ENCODE data around the gene TMA7B. TPM values are rescaled to one million over a fixed set of nuclear protein-coding genes. Genes with fewer than 3 reads are reported as not detected.

TMA7B gene
- total RNA-seq, 2 donors from 2014 or later: 4.6 TPM; not detected in 1

- no peaks in the 10 kb centered on the region for H3K27me3 ChIP-seq (replicated peaks; ENCODE audit: insufficient read depth)
- ATAC-seq (ENCODE audit: insufficient number of reproducible peaks, low FRiP score, low read depth) (no peak), DNase-seq (ENCODE audit: low spot score) (no peak)
- no peak overlapping the region for H3K4me3 ChIP-seq
- H3K9me3 ChIP-seq: no peaks in the 10 kb centered on the region
- H3K4me1 ChIP-seq (ENCODE audit: control insufficient read depth in 1 of 2, low read depth in 2 of 2): no peaks in the 10 kb centered on the region
- H3K27ac ChIP-seq: no peak overlapping the region
- TF ChIP-seq, protein P1, sequence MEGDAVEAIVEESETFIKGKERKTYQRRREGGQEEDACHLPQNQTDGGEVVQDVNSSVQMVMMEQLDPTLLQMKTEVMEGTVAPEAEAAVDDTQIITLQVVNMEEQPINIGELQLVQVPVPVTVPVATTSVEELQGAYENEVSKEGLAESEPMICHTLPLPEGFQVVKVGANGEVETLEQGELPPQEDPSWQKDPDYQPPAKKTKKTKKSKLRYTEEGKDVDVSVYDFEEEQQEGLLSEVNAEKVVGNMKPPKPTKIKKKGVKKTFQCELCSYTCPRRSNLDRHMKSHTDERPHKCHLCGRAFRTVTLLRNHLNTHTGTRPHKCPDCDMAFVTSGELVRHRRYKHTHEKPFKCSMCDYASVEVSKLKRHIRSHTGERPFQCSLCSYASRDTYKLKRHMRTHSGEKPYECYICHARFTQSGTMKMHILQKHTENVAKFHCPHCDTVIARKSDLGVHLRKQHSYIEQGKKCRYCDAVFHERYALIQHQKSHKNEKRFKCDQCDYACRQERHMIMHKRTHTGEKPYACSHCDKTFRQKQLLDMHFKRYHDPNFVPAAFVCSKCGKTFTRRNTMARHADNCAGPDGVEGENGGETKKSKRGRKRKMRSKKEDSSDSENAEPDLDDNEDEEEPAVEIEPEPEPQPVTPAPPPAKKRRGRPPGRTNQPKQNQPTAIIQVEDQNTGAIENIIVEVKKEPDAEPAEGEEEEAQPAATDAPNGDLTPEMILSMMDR (IDR thresholded peaks at IDR 0.05): no peak
- no peaks in the 10 kb centered on the region for H3K36me3 ChIP-seq
Observed at GRCh38 chr22:40006641-40007040, 46.4 kb downstream of the TMA7B start.

DNA sequence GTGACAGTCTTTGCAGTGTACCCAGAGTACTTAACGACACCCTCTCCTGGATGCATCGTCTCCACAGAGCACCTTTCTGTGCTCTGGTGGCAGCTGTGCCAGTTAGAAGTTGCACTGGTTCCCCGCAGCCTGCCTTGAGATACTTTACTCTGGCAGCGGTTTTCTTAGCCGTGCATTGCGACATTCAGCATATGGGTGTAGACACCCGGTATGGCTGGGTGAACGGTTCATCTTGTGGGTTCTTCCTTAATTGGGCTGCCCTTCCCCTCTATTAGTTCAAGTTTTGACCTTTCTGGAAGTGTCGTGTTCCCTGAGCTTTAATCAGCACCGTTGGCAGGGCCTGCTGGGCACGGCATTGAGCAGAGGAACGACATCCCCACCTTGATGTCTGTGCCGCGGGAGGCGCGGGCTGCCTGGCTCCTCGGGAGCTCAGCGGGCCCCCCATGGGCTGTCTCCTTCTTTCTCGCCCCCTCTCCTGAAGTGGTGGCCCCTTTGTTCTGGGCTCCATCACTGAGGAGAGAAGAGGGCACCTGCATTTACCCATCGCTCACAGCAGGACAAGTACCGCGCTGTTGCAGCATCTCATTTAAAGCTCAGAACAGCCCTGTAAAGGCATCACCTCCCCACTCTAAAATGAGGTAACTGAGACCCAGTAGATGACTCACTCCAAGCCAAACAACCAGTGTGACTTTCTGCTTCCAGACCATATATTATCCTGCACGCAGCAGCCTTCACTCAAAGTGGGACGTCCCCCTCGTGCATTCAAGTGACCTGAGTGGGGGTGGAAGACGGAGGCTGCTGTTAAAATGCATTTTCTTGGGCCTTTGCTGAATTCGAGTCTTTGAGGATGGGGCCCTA, 47.9 kb downstream of the TMA7B start:
- H3K4me3 ChIP-seq: no peak overlapping the region
- H3K9me3 ChIP-seq: no peaks in the 10 kb centered on the region
- no peaks in the 10 kb centered on the region for H3K36me3 ChIP-seq
- H3K4me1 ChIP-seq (ENCODE audit: control insufficient read depth in 1 of 2, low read depth in 2 of 2): no peaks in the 10 kb centered on the region
- DNase-seq (ENCODE audit: low spot score): no peak
- no peak overlapping the region for H3K27ac ChIP-seq
- TF ChIP-seq, protein P1 (IDR thresholded peaks at IDR 0.05): no peak
- ATAC-seq (ENCODE audit: insufficient number of reproducible peaks, low FRiP score, low read depth): no peak
- no peaks in the 10 kb centered on the region for H3K27me3 ChIP-seq (replicated peaks; ENCODE audit: insufficient read depth)

DNA sequence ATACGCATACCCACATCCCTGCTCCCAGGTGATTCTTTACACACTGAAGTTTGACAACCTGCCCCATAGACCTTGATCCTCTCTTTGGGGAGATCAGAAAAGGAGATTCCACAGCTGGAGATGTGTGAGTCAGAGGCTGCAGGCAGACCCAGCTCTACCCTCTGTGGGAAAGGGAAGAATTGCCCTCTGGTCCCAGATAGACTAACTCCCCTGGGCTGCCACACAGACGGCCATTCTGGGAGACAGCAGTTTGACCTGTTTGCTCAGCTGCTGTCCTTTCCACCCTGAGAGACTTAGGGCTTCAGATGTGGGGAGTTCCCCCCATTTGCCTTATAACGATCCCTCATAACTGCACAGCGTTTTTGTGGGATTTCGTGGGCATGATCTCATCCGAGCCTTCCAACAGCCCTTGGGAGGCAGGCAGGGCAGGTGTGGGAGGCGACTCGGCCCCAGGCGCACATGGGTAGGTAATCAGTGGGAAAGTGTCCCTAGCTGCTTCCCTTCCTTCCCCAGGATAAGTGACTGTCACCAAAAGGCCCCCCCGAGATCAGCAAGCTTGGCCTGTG, 48.6 kb downstream of the TMA7B start:
- ATAC-seq (ENCODE audit: insufficient number of reproducible peaks, low FRiP score, low read depth) (no peak), DNase-seq (ENCODE audit: low spot score) (no peak)
- H3K9me3 ChIP-seq: no peaks in the 10 kb centered on the region
- TF ChIP-seq, protein P1 (IDR thresholded peaks at IDR 0.05): no peak
- no peak overlapping the region for H3K27ac ChIP-seq
- H3K36me3 ChIP-seq: no peaks in the 10 kb centered on the region
- H3K4me1 ChIP-seq (ENCODE audit: control insufficient read depth in 1 of 2, low read depth in 2 of 2): no peaks in the 10 kb centered on the region
- H3K27me3 ChIP-seq (replicated peaks; ENCODE audit: insufficient read depth): no peaks in the 10 kb centered on the region
- no peak overlapping the region for H3K4me3 ChIP-seq

GRCh38 chr22:40009292-40009774, 49.1 kb downstream of the TMA7B start:
- ATAC-seq (ENCODE audit: insufficient number of reproducible peaks, low FRiP score, low read depth): no peak
- no peak overlapping the region for H3K27ac ChIP-seq
- no peaks in the 10 kb centered on the region for H3K27me3 ChIP-seq (replicated peaks; ENCODE audit: insufficient read depth)

More at GRCh38 chr22:40009292-40009774, 49.1 kb downstream of the TMA7B start:
- DNase-seq (ENCODE audit: low spot score): no peak
- TF ChIP-seq, protein P1 (IDR thresholded peaks at IDR 0.05): no peak
- no peaks in the 10 kb centered on the region for H3K9me3 ChIP-seq
- H3K4me3 ChIP-seq: no peak overlapping the region
- no peaks in the 10 kb centered on the region for H3K36me3 ChIP-seq
- no peaks in the 10 kb centered on the region for H3K4me1 ChIP-seq (ENCODE audit: control insufficient read depth in 1 of 2, low read depth in 2 of 2)
